ENCODE data around the gene ACLY.

The ACLY gene

DNA sequence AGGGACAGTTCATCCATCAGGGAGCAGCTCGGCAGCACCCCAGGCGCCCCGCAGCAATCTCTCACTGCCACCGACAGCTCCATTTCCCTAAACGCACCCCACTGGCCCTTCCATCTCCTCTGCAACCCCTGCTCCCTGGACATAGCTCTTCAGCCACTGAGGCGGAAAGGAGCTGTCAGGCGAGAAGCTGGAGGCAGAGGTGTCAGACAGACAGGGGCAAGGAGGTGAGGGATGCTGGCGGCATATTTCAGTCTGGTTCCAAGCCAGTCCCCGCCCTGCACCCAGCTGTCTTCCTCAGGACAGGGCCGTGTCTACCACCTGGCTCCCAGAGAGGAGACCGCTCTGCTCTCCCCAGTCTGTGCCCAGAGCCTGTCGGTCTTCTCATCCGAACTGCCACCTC is 9.7 kb downstream of the ACLY start:
- Histone ChIP-seq H3K36me3 (replicated peaks in 1 of 2; ENCODE audit: control insufficient read depth in 2 of 2, insufficient read depth in 2 of 2, low read length in 2 of 2) (peaks cover 91 to 100% of the 10 kb centered on the region in 2 donors), H2AK5ac (ENCODE audit: low read depth, low read length) (no peak overlapping the region), H2BK12ac (ENCODE audit: low read length) (no peak overlapping the region), H3K9ac (ENCODE audit: low read depth, low read length, poor library complexity) (peak overlapping the region; percentile 1), H3K18ac (ENCODE audit: low read length) (no peak overlapping the region), H3K4me2 (ENCODE audit: insufficient read depth, low read length, poor library complexity, severe bottlenecking) (no peak overlapping the region), H3K23ac (ENCODE audit: low read depth, low read length, poor library complexity) (peak overlapping the region; percentile 21), H3K27ac (replicated peaks; ENCODE audit: low read length) (no peak overlapping the region), H3K27me3 (ENCODE audit: control insufficient read depth in 3 of 3, insufficient read depth in 3 of 3, low read depth in 1 of 3, low read length in 3 of 3) (no peaks in the 10 kb centered on the region), H2BK120ac (ENCODE audit: low read depth, low read length) (no peak overlapping the region), H3K4ac (ENCODE audit: low read length) (no peak overlapping the region), H4K8ac (ENCODE audit: low read depth, low read length) (no peak overlapping the region), H3K4me1 (ENCODE audit: control insufficient read depth in 2 of 2, insufficient read depth in 1 of 2, low read depth in 1 of 2, low read length in 2 of 2) (peaks cover 0 to 12% of the 10 kb centered on the region in 2 donors), H3K4me3 (ENCODE audit: low read length in 2 of 2) (no peak overlapping the region), H3K14ac (ENCODE audit: low read length) (no peak overlapping the region), H2BK15ac (ENCODE audit: low read length) (no peak overlapping the region), H2BK5ac (ENCODE audit: low read length) (no peak overlapping the region), H3K9me3 (replicated peaks in 1 of 2; ENCODE audit: control insufficient read depth in 2 of 2, insufficient read depth in 1 of 2, low read depth in 1 of 2, low read length in 2 of 2) (no peaks in the 10 kb centered on the region), H3K79me1 (ENCODE audit: low read depth, low read length) (peaks cover 24% of the 10 kb centered on the region), H2AFZ (ENCODE audit: low read length) (no peak overlapping the region), H4K91ac (ENCODE audit: low read depth, low read length, poor library complexity) (no peak overlapping the region)
- no CpG with 5 or more reads among the region's 13 CpGs for WGBS, 2 donors (ENCODE audit: extremely low coverage in 2 of 2, insufficient read length in 2 of 2, insufficient replicate concordance in 1 of 2)
- DNase-seq (ENCODE audit: low spot score) = no peak

DNA sequence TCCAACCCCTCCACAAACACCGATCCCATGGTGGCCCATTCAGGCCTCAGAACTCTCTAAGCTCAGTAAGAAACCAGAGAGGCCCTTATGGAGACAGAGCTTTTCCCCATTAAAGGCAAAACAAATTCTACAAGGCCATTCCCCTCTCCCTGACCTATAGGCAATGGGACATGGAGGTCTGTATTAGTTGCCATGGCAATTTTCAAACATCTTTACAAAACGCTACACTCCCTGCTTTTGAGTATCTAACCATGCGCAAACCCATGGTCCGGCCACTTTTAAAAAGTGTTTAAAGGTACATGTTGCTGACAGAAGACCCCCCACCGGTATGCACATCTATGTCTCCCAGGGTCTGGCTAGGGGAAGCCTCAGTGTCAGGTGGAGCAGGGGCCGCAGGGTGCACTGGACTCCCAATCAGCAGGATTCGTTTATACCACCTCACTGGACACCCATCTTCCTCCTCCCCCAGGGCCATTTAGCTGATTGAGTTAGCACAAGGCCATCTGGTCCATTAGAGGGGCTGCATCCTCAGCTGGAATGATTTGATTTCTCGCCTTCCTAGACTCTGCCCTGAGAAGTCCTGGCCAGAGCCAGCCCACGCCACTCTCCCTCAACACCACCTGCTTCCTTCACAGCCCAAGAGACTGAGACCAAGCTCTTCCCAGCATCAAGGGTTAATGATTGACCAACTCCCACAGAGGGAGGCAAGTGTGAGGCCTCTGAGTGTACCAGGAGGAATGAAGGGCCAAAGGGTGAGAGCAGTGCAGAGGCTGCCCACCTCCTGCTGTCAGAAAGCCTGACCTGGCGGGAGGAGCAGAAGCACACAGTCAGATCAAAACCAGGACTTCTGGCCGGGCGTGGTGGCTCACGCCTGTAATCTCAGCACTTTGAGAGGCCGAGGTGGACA is 10.9 kb downstream of the ACLY start:
- no peak overlapping the region for H2BK12ac ChIP-seq (ENCODE audit: low read length)
- H4K91ac ChIP-seq (ENCODE audit: low read depth, low read length, poor library complexity) = no peak overlapping the region
- no peak overlapping the region for H3K4me2 ChIP-seq (ENCODE audit: insufficient read depth, low read length, poor library complexity, severe bottlenecking)
- H3K4me3 ChIP-seq (ENCODE audit: low read length in 2 of 2) = peak overlapping the region in 1 of 2 donors; percentile 2
- DNase-seq (ENCODE audit: low spot score) = no peak
- no peak overlapping the region for H3K27ac ChIP-seq (replicated peaks; ENCODE audit: low read length)
- no peak overlapping the region for H3K18ac ChIP-seq (ENCODE audit: low read length)
- no CpG with 5 or more reads among the region's 14 CpGs for WGBS, 2 donors (ENCODE audit: extremely low coverage in 2 of 2, insufficient read length in 2 of 2, insufficient replicate concordance in 1 of 2)
- no peak overlapping the region for H2BK5ac ChIP-seq (ENCODE audit: low read length)
- no peak overlapping the region for H2AFZ ChIP-seq (ENCODE audit: low read length)
- no peaks in the 10 kb centered on the region for H3K9me3 ChIP-seq (replicated peaks in 1 of 2; ENCODE audit: control insufficient read depth in 2 of 2, insufficient read depth in 1 of 2, low read depth in 1 of 2, low read length in 2 of 2)
- no peaks in the 10 kb centered on the region for H3K27me3 ChIP-seq (ENCODE audit: control insufficient read depth in 3 of 3, insufficient read depth in 3 of 3, low read depth in 1 of 3, low read length in 3 of 3)
- H4K8ac ChIP-seq (ENCODE audit: low read depth, low read length) = no peak overlapping the region
- no peak overlapping the region for H2BK15ac ChIP-seq (ENCODE audit: low read length)
- H3K9ac ChIP-seq (ENCODE audit: low read depth, low read length, poor library complexity) = peak overlapping the region; percentile 9
- H3K36me3 ChIP-seq (replicated peaks in 1 of 2; ENCODE audit: control insufficient read depth in 2 of 2, insufficient read depth in 2 of 2, low read length in 2 of 2) = peaks cover 82 to 99% of the 10 kb centered on the region in 2 donors
- peaks cover 17% of the 10 kb centered on the region for H3K79me1 ChIP-seq (ENCODE audit: low read depth, low read length)
- no peak overlapping the region for H3K23ac ChIP-seq (ENCODE audit: low read depth, low read length, poor library complexity)
- peaks cover 0 to 6% of the 10 kb centered on the region in 2 donors for H3K4me1 ChIP-seq (ENCODE audit: control insufficient read depth in 2 of 2, insufficient read depth in 1 of 2, low read depth in 1 of 2, low read length in 2 of 2)
- no peak overlapping the region for H3K14ac ChIP-seq (ENCODE audit: low read length)
- H2BK120ac ChIP-seq (ENCODE audit: low read depth, low read length) = no peak overlapping the region
- H3K4ac ChIP-seq (ENCODE audit: low read length) = no peak overlapping the region
- H2AK5ac ChIP-seq (ENCODE audit: low read depth, low read length) = no peak overlapping the region

DNA sequence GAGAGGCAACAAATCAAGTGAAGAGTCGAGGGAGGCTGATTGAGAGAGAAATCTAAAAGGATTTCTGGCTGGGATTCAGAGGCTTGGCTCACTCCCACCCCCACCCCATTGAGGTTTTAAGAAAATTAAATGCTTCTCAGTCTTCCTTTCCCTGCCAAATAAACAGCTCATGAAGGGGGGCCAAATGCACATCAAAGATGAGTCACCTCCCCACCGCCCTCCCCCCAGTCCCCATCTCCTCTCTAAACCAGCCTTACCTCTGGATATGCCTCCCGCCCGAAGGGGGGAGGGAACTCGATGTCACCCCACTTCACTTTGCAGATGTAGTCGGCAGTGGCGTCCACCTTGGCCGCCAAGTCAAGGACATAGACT is 11.6 kb downstream of the ACLY start:
- H3K14ac ChIP-seq (ENCODE audit: low read length) = no peak overlapping the region
- H3K27me3 ChIP-seq (ENCODE audit: control insufficient read depth in 3 of 3, insufficient read depth in 3 of 3, low read depth in 1 of 3, low read length in 3 of 3) = no peaks in the 10 kb centered on the region
- no peak overlapping the region for H3K4me2 ChIP-seq (ENCODE audit: insufficient read depth, low read length, poor library complexity, severe bottlenecking)
- no peaks in the 10 kb centered on the region for H3K9me3 ChIP-seq (replicated peaks in 1 of 2; ENCODE audit: control insufficient read depth in 2 of 2, insufficient read depth in 1 of 2, low read depth in 1 of 2, low read length in 2 of 2)
- H2BK15ac ChIP-seq (ENCODE audit: low read length) = no peak overlapping the region
- H2BK12ac ChIP-seq (ENCODE audit: low read length) = no peak overlapping the region
- H3K4me1 ChIP-seq (ENCODE audit: control insufficient read depth in 2 of 2, insufficient read depth in 1 of 2, low read depth in 1 of 2, low read length in 2 of 2) = peaks cover 0 to 6% of the 10 kb centered on the region in 2 donors
- peak overlapping the region; percentile 43 for H2BK5ac ChIP-seq (ENCODE audit: low read length)
- H3K23ac ChIP-seq (ENCODE audit: low read depth, low read length, poor library complexity) = no peak overlapping the region
- no peak overlapping the region for H3K4ac ChIP-seq (ENCODE audit: low read length)
- H3K79me1 ChIP-seq (ENCODE audit: low read depth, low read length) = peaks cover 15% of the 10 kb centered on the region
- H2AFZ ChIP-seq (ENCODE audit: low read length) = no peak overlapping the region
- no peak overlapping the region for H2BK120ac ChIP-seq (ENCODE audit: low read depth, low read length)
- H3K4me3 ChIP-seq (ENCODE audit: low read length in 2 of 2) = no peak overlapping the region
- no CpG with 5 or more reads among the region's 8 CpGs for WGBS, 2 donors (ENCODE audit: extremely low coverage in 2 of 2, insufficient read length in 2 of 2, insufficient replicate concordance in 1 of 2)
- peaks cover 80 to 99% of the 10 kb centered on the region in 2 donors for H3K36me3 ChIP-seq (replicated peaks in 1 of 2; ENCODE audit: control insufficient read depth in 2 of 2, insufficient read depth in 2 of 2, low read length in 2 of 2)
- H3K27ac ChIP-seq (replicated peaks; ENCODE audit: low read length) = no peak overlapping the region
- no peak overlapping the region for H3K9ac ChIP-seq (ENCODE audit: low read depth, low read length, poor library complexity)
- H4K91ac ChIP-seq (ENCODE audit: low read depth, low read length, poor library complexity) = no peak overlapping the region
- no peak overlapping the region for H2AK5ac ChIP-seq (ENCODE audit: low read depth, low read length)
- no peak overlapping the region for H3K18ac ChIP-seq (ENCODE audit: low read length)
- DNase-seq (ENCODE audit: low spot score) = no peak
- H4K8ac ChIP-seq (ENCODE audit: low read depth, low read length) = no peak overlapping the region

DNA sequence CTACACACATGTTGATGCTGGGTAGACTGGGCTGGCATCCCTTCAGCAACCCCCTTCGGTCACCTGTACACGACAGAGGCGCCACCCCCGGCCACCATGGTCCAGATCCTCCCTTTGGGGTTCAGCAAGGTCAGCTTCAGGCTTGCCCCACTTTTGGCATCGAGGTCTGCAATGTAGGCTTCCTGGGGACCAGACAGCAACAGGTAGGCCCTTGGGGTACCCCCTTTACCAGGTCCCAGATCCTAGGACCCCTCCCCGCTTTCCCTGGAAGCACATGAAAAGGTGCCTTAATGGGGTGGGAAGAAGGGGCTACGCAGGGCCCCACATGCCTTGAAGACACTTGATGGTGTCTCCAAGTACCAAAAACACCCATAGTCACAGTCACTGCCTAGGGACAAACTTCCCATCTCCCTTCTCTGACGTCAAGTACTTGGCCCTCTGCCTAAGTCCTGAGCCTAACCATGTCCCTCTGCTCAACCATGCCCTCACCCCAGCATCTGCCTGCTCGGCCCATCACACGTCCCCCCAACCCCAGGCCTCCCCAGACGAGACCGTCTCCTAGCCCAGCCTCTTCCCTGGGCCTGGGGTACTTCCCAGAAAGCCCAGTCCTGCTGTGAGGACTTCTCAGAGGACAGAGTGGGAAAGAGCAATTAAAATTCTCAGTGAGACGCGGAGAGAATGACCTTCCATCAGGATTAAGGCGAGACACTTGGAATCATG is 12.1 kb downstream of the ACLY start:
- no peak for DNase-seq (ENCODE audit: low spot score)
- Histone ChIP-seq H3K27ac (replicated peaks; ENCODE audit: low read length) (no peak overlapping the region), H3K14ac (ENCODE audit: low read length) (no peak overlapping the region), H2AK5ac (ENCODE audit: low read depth, low read length) (no peak overlapping the region), H3K4me1 (ENCODE audit: control insufficient read depth in 2 of 2, insufficient read depth in 1 of 2, low read depth in 1 of 2, low read length in 2 of 2) (peaks cover 0 to 6% of the 10 kb centered on the region in 2 donors), H3K18ac (ENCODE audit: low read length) (no peak overlapping the region), H3K9ac (ENCODE audit: low read depth, low read length, poor library complexity) (no peak overlapping the region), H3K27me3 (ENCODE audit: control insufficient read depth in 3 of 3, insufficient read depth in 3 of 3, low read depth in 1 of 3, low read length in 3 of 3) (no peaks in the 10 kb centered on the region), H3K9me3 (replicated peaks in 1 of 2; ENCODE audit: control insufficient read depth in 2 of 2, insufficient read depth in 1 of 2, low read depth in 1 of 2, low read length in 2 of 2) (no peaks in the 10 kb centered on the region), H3K4me3 (ENCODE audit: low read length in 2 of 2) (no peak overlapping the region), H3K4ac (ENCODE audit: low read length) (no peak overlapping the region), H3K36me3 (replicated peaks in 1 of 2; ENCODE audit: control insufficient read depth in 2 of 2, insufficient read depth in 2 of 2, low read length in 2 of 2) (peaks cover 81 to 99% of the 10 kb centered on the region in 2 donors), H4K91ac (ENCODE audit: low read depth, low read length, poor library complexity) (no peak overlapping the region), H3K79me1 (ENCODE audit: low read depth, low read length) (peaks cover 15% of the 10 kb centered on the region), H2AFZ (ENCODE audit: low read length) (no peak overlapping the region), H4K8ac (ENCODE audit: low read depth, low read length) (no peak overlapping the region), H2BK12ac (ENCODE audit: low read length) (no peak overlapping the region), H3K23ac (ENCODE audit: low read depth, low read length, poor library complexity) (no peak overlapping the region), H2BK15ac (ENCODE audit: low read length) (no peak overlapping the region), H3K4me2 (ENCODE audit: insufficient read depth, low read length, poor library complexity, severe bottlenecking) (no peak overlapping the region), H2BK5ac (ENCODE audit: low read length) (peak overlapping the region; percentile 43), H2BK120ac (ENCODE audit: low read depth, low read length) (no peak overlapping the region)
- WGBS, 2 donors (ENCODE audit: extremely low coverage in 2 of 2, insufficient read length in 2 of 2, insufficient replicate concordance in 1 of 2) = no CpG with 5 or more reads among the region's 15 CpGs
